ENCODE data around the gene SRP54.
"Not testable (repeated sequence)": the region's sequence is repeated elsewhere in the genome, so short reads cannot be mapped to it uniquely, and the experiment has no call there.

The SRP54 gene

GRCh38 chr14:35046751-35047536, 64.2 kb downstream of the SRP54 start:
- DNase-seq (ENCODE audit: low spot score): no peak

GRCh38 chr14:35047976-35048513, 65.3 kb downstream of the SRP54 start:
- no peak for DNase-seq (ENCODE audit: low spot score)

GRCh38 chr14:35050652-35051051, 67.9 kb downstream of the SRP54 start:
- peak; percentile 50 for DNase-seq (ENCODE audit: low spot score)

GRCh38 chr14:35051796-35052195, 69.0 kb downstream of the SRP54 start:
- no peak for DNase-seq (ENCODE audit: low spot score)

DNA sequence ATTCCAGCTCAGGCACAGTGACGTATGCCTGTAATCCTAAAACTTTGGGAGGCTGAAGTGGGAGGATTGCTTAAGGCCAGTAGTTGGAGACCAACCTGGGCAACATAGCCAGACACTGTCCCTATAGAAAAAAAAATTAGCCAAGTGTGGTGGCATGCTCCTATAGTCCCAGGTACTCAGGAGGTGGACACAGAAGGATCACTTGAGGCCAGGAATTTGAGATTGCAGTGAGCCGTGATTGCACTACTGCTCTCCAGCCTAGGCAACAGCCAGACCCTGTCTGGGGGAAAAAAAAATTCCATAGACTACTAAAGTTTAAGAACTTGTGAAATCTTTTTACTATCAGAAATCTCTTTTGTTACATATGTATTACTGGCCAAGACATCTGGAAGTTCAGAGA, 69.8 kb downstream of the SRP54 start:
- no peak for DNase-seq (ENCODE audit: low spot score)

DNA sequence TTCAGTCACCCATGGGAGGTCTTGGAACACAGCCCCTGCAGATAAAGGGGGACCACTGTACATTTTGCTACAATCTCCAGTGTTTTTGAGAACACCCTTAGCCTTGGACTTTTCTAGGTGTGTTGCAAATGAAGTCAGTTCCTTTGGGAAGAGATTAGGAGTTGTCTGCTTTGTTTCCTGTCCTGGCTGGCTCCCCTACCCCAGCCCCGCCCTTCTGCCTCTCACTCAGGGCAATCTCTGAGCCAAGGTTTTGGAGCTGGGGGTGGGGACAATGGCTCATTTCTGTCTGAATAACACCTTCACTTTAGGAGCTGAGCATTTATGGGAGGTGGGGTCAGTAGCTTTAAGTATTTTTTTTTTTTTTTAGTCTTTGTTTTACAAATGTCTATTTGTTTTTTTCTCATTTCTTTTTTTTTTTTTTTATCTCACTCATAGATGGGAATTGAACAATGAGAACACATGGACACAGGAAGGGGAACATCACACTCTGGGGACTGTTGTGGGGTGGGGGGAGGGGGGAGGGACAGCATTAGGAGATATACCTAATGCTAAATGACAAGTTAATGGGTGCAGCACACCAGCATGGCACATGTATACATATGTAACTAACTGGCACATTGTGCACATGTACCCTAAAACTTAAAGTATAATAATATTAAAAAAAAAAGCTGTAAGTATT, 78.5 kb downstream of the SRP54 start:
- DNase-seq (ENCODE audit: low spot score): not testable (repeated sequence)

GRCh38 chr14:35065731-35066130, 82.9 kb downstream of the SRP54 start:
- not testable (repeated sequence) for DNase-seq (ENCODE audit: low spot score)

GRCh38 chr14:35068238-35069012, 85.6 kb downstream of the SRP54 start:
- no peak for DNase-seq (ENCODE audit: low spot score)

- DNase-seq (ENCODE audit: low spot score): no peak
These were observed 89.4 kb downstream of the SRP54 start for GRCh38 chr14:35072226-35072625.

- DNase-seq (ENCODE audit: low spot score): no peak
These were observed 90.7 kb downstream of the SRP54 start for GRCh38 chr14:35073486-35073885.

DNA sequence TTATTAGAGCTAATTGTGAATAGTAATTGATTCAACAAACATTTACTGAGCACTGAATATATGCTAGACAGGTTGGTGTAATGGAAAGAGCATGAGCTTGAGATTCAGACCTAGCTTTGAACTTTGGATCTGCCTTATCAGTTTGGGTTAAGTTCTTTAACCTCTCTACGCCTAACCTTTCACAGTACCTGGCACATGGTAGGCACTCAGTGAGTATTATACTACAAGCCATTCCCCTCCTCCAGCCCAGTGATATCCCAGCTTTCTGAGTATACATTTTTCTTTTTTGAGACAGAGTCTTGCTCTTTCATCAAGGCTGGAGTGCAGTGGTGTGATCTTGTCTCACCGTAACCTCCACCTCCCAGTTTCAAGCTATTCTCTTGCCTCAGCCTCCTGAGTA, 95.3 kb downstream of the SRP54 start:
- DNase-seq (ENCODE audit: low spot score): no peak
